ENCODE data around the gene ZNF609.

- TF ChIP-seq ZNF274 (IDR thresholded peaks at IDR 0.05; ENCODE audit: low read depth, low read length) (no peak), SUZ12 (IDR thresholded peaks at IDR 0.05; ENCODE audit: extremely low read depth, insufficient read depth, insufficient read length) (no peak), YY1 (IDR thresholded peaks at IDR 0.05; ENCODE audit: insufficient read depth, insufficient read length) (no peak)
Observed at GRCh38 chr15:64552281-64552948, 92.0 kb downstream of the ZNF609 start.
